HepG2 (cell line): Measurements from ENCODE around the gene SMARCE1. TPM values are rescaled to one million over a fixed set of nuclear protein-coding genes. Genes with fewer than 3 reads are reported as not detected.

Experiments used
- BCL6 ChIP-seq: IDR thresholded peaks from 2 replicates; pipeline ENCODE4 v1.6.1; 2016; ENCODE audit warnings: missing genetic modification reagents, missing compliant biosample characterization
- KLF13 ChIP-seq: sonication (generic); formaldehyde crosslinking; IDR thresholded peaks from 2 replicates; pipeline ENCODE4 v1.4.0; 2020; ENCODE audit warnings: mild to moderate bottlenecking, missing genetic modification reagents
- MAFF ChIP-seq: IDR thresholded peaks from 2 replicates; pipeline ENCODE4 v1.6.1; 2011; ENCODE audit warnings: low read depth, low read length, improper control_type of control experiment
- NFIB ChIP-seq: sonication (generic); formaldehyde crosslinking; IDR thresholded peaks from 2 replicates; pipeline ENCODE4 v1.9.0; 2021; ENCODE audit warnings: missing genetic modification reagents, mild to moderate bottlenecking, borderline replicate concordance
- TBX3 ChIP-seq: fragments of 450-650 bp; IDR thresholded peaks from 2 replicates; pipeline ENCODE4 v1.6.1; 2017; ENCODE audit warnings: antibody characterized with exemption, mild to moderate bottlenecking, inconsistent platforms, borderline replicate concordance
- TEAD3 ChIP-seq: optimal IDR thresholded peaks from 2 replicates; pipeline ENCODE3; 2016; ENCODE audit warnings: borderline replicate concordance
- TRIM24 ChIP-seq: sonication (generic); formaldehyde crosslinking; IDR thresholded peaks from 2 replicates; pipeline ENCODE4 v1.8.0; 2022; ENCODE audit warnings: mild to moderate bottlenecking, missing genetic modification reagents
- TSC22D2 ChIP-seq: sonication (generic); formaldehyde crosslinking; IDR thresholded peaks from 2 replicates; pipeline ENCODE4 v1.5.1; 2020; ENCODE audit warnings: missing genetic modification reagents, mild to moderate bottlenecking, borderline replicate concordance
- ZFP82 ChIP-seq: sonication (generic); formaldehyde crosslinking; IDR thresholded peaks from 2 replicates; pipeline ENCODE4 v1.5.1; 2020; ENCODE audit warnings: mild to moderate bottlenecking, missing genetic modification reagents, borderline replicate concordance
- ZFP90 ChIP-seq: sonication (generic); formaldehyde crosslinking; IDR thresholded peaks from 2 replicates; pipeline ENCODE4 v1.8.0; 2022; ENCODE audit warnings: missing genetic modification reagents, mild to moderate bottlenecking, inconsistent platforms, borderline replicate concordance
- ZKSCAN1 ChIP-seq: fragments of 150-350 bp; IDR thresholded peaks from 2 replicates; pipeline ENCODE4 v1.6.1; 2014; ENCODE audit warnings: low read length
- ZNF362 ChIP-seq: sonication (generic); formaldehyde crosslinking; IDR thresholded peaks from 2 replicates; pipeline ENCODE4 v1.4.0; 2020; ENCODE audit warnings: missing genetic modification reagents, mild to moderate bottlenecking, borderline replicate concordance
- ZNF383 ChIP-seq: sonication (generic); formaldehyde crosslinking; IDR thresholded peaks from 2 replicates; pipeline ENCODE4 v1.4.0; 2020; ENCODE audit warnings: missing genetic modification reagents, mild to moderate bottlenecking, borderline replicate concordance
- ZNF547 ChIP-seq: sonication (generic); formaldehyde crosslinking; IDR thresholded peaks from 2 replicates; pipeline ENCODE4 v1.5.1; 2020; ENCODE audit warnings: mild to moderate bottlenecking, missing genetic modification reagents
- ZNF567 ChIP-seq: sonication (generic); formaldehyde crosslinking; IDR thresholded peaks from 2 replicates; pipeline ENCODE4 v1.8.1; 2023; ENCODE audit warnings: mild to moderate bottlenecking, missing genetic modification reagents, borderline replicate concordance
- ZNF572 ChIP-seq: sonication (generic); formaldehyde crosslinking; IDR thresholded peaks from 2 replicates; pipeline ENCODE4 v1.5.1; 2020; ENCODE audit warnings: mild to moderate bottlenecking, missing genetic modification reagents
- ZNF598 ChIP-seq: sonication (generic); formaldehyde crosslinking; IDR thresholded peaks from 2 replicates; pipeline ENCODE4 v1.5.1; 2020; ENCODE audit warnings: mild to moderate bottlenecking, missing genetic modification reagents, borderline replicate concordance
- ZNF7 ChIP-seq: IDR thresholded peaks from 2 replicates; pipeline ENCODE4 v1.6.1; 2016; ENCODE audit warnings: missing biosample characterization, missing genetic modification reagents
- ZNF740 ChIP-seq: sonication (generic); formaldehyde crosslinking; IDR thresholded peaks from 2 replicates; pipeline ENCODE4 v1.4.0; 2020; ENCODE audit warnings: missing genetic modification reagents
- polyA plus RNA-seq, 8 experiments: library from polyadenylated mRNA; depleted of rRNA in 3 of 8; stranded (reverse) in 7 of 8; unstranded in 1 of 8; fragments of >200 nt; fragmentation: Illumina TruSeq in 4 of 8; extraction: Trizol in 4 of 8; gene quantifications; 2 replicates each; pipeline versions ENCODE4 v1.2.1 to v1.2.3, GENCODE V29; 2011 to 2016; ENCODE audit warnings: low read depth in 4 of 8, missing spikeins in 1 of 8, mixed read lengths in 1 of 8; ENCODE audit not compliant: insufficient read depth in 1 of 8
- total RNA-seq, 5 experiments: library from RNA; depleted of rRNA; stranded (reverse); fragments of >200 nt; fragmentation: Illumina TruSeq; extraction: Trizol; gene quantifications; 2 replicates each; pipeline ENCODE4 v1.2.3, GENCODE V29; 2016; ENCODE audit warnings: low read depth in 1 of 5
- TF ChIP-seq, protein P1 (sequence below): sonication (generic); formaldehyde crosslinking; IDR thresholded peaks from 2 replicates; pipeline ENCODE4 v1.8.1; 2023; ENCODE audit warnings: mild to moderate bottlenecking, missing genetic modification reagents
- TF ChIP-seq, protein P2 (sequence below): sonication (generic); formaldehyde crosslinking; IDR thresholded peaks from 2 replicates; pipeline ENCODE4 v1.4.0; 2020; ENCODE audit warnings: missing genetic modification reagents, low read depth, mild to moderate bottlenecking, borderline replicate concordance
- TF ChIP-seq, protein P3 (sequence below): sonication (generic); formaldehyde crosslinking; IDR thresholded peaks from 2 replicates; pipeline ENCODE4 v1.9.0; 2021; ENCODE audit warnings: missing genetic modification reagents, borderline replicate concordance
- TF ChIP-seq, protein P4 (sequence below): IDR thresholded peaks from 2 replicates; pipeline ENCODE4 v1.6.1; 2016; ENCODE audit warnings: low read depth, borderline replicate concordance

The SMARCE1 gene
- total and polyA plus RNA-seq, 2 of the 13 experiments (the other 11 are each of a cell fraction or from before 2014, with no cell fraction given), result 43.5 to 127 TPM

DNA sequence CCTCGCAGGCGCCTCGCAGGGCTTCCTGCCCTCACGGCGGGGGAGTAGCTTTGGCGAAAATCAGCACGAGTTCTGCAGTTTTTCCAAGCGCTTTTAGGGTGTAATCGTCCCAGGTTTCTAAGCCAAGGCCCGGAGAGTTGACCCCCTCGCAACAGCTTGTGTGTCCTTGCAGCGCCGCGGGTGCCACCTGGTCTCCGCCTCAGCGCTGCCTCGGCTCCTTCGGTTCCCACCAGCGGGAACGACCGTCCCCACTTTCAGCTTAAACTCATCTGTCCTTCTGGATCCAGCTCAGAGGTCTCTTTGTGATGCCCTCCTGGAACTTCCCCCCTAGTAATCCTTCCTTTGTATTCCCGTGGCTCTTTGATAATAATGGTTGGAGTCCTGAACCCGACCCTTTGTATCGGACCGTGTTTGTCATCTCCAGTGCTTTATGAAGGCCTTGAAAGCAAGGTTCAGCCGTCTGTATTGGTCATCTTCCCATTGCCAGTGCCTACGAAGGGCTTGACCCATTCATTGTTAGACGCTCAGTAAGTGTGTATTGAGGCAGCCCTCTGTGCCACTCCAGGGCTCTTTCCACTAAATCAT lies 858 bp upstream of the SMARCE1 start (continued):
- TF ChIP-seq TBX3 (no peak), ZNF740 (CRISPR knock-in tag) (peak; percentile 16; the same call in 1 of the 2 replicates), ZNF567 (peak; percentile 33; the same call in 1 of the 2 replicates), KLF13 (CRISPR knock-in tag) (no peak), ZNF383 (0 out of 2 replicates have a peak, but pooled peaks have one; percentile 64), TEAD3 (CRISPR knock-in tag) (no peak), TRIM24 (CRISPR knock-in tag) (no peak), ZFP82 (CRISPR knock-in tag) (no peak), ZNF547 (CRISPR knock-in tag) (no peak), ZNF598 (no peak), BCL6 (CRISPR knock-in tag) (no peak), ZNF572 (no peak), NFIB (CRISPR knock-in tag) (no peak), MAFF (no peak), ZFP90 (peak; percentile 70; the same call in 1 of the 2 replicates), ZNF7 (no peak), ZKSCAN1 (no peak), ZNF362 (CRISPR knock-in tag) (no peak), TSC22D2 (no peak)
- TF ChIP-seq, protein P1, sequence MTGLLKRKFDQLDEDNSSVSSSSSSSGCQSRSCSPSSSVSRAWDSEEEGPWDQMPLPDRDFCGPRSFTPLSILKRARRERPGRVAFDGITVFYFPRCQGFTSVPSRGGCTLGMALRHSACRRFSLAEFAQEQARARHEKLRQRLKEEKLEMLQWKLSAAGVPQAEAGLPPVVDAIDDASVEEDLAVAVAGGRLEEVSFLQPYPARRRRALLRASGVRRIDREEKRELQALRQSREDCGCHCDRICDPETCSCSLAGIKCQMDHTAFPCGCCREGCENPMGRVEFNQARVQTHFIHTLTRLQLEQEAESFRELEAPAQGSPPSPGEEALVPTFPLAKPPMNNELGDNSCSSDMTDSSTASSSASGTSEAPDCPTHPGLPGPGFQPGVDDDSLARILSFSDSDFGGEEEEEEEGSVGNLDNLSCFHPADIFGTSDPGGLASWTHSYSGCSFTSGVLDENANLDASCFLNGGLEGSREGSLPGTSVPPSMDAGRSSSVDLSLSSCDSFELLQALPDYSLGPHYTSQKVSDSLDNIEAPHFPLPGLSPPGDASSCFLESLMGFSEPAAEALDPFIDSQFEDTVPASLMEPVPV, result no peak
- TF ChIP-seq, protein P2, sequence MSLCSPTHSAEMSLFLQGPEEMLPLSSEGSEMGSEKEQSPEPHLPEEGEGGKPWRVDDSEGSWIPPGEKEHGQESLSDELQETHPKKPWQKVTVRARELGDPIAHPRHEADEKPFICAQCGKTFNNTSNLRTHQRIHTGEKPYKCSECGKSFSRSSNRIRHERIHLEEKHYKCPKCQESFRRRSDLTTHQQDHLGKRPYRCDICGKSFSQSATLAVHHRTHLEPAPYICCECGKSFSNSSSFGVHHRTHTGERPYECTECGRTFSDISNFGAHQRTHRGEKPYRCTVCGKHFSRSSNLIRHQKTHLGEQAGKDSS (CRISPR knock-in tag), result peak; percentile 83; the same call in 1 of the 2 replicates
- TF ChIP-seq, protein P3, sequence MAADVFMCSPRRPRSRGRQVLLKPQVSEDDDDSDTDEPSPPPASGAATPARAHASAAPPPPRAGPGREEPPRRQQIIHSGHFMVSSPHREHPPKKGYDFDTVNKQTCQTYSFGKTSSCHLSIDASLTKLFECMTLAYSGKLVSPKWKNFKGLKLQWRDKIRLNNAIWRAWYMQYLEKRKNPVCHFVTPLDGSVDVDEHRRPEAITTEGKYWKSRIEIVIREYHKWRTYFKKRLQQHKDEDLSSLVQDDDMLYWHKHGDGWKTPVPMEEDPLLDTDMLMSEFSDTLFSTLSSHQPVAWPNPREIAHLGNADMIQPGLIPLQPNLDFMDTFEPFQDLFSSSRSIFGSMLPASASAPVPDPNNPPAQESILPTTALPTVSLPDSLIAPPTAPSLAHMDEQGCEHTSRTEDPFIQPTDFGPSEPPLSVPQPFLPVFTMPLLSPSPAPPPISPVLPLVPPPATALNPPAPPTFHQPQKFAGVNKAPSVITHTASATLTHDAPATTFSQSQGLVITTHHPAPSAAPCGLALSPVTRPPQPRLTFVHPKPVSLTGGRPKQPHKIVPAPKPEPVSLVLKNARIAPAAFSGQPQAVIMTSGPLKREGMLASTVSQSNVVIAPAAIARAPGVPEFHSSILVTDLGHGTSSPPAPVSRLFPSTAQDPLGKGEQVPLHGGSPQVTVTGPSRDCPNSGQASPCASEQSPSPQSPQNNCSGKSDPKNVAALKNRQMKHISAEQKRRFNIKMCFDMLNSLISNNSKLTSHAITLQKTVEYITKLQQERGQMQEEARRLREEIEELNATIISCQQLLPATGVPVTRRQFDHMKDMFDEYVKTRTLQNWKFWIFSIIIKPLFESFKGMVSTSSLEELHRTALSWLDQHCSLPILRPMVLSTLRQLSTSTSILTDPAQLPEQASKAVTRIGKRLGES (CRISPR knock-in tag), result no peak
- TF ChIP-seq, protein P4, sequence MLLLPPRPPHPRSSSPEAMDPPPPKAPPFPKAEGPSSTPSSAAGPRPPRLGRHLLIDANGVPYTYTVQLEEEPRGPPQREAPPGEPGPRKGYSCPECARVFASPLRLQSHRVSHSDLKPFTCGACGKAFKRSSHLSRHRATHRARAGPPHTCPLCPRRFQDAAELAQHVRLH (CRISPR knock-in tag), result peak; percentile 69; the same call in 1 of the 2 replicates
